ENCODE results near the gene PTPN7.

DNA sequence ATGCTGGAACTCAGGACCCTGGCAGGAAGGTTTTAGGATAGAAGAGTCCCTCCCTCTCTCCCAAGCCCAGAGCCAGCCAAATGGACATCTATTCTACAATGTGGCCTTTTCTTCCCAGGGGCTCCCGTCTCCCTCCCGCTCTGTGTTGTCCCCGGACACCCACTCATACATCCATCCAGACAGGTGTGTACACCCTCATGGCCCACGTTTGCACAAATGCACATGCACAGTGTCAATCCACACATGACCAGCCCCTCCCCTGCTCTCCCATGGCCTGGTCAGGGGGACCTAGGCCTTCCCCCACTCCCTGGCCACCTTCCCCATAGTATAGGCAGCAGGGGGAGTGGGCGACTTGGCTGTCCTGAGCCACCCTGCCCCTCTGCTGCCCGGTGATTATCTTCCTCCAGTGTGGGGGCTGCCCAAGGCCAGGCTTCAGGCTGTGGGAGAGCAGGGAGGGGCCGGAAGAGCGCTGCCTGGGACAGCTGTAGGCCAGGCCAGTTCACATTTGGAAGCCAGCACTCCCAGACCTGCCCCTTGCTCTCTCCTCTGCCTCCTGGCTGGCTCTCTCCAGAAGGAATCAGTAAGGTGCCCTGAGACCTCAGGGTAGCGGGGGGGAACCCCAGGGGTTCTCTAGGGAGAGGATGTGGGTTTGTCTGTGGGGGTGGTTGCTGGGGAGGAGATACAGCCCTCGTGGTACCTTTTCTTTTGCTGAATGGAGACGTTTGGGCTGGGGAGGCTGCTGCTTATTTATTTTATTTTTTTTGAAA, 4.1 kb upstream of the PTPN7 start:
- TF ChIP-seq, protein P1, sequence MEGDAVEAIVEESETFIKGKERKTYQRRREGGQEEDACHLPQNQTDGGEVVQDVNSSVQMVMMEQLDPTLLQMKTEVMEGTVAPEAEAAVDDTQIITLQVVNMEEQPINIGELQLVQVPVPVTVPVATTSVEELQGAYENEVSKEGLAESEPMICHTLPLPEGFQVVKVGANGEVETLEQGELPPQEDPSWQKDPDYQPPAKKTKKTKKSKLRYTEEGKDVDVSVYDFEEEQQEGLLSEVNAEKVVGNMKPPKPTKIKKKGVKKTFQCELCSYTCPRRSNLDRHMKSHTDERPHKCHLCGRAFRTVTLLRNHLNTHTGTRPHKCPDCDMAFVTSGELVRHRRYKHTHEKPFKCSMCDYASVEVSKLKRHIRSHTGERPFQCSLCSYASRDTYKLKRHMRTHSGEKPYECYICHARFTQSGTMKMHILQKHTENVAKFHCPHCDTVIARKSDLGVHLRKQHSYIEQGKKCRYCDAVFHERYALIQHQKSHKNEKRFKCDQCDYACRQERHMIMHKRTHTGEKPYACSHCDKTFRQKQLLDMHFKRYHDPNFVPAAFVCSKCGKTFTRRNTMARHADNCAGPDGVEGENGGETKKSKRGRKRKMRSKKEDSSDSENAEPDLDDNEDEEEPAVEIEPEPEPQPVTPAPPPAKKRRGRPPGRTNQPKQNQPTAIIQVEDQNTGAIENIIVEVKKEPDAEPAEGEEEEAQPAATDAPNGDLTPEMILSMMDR (IDR thresholded peaks at IDR 0.05; ENCODE audit: low read depth, low read length), result no peak
- no peak for TF ChIP-seq EZH2phosphoT487 (IDR thresholded peaks at IDR 0.05; ENCODE audit: low read depth)

Measured in OCI-LY3 (cell line).